ENCODE data around the gene ST6GALNAC4.
A peak's percentile ranks its signal among the peaks of the same experiment; 100 is the strongest.
"Not testable (repeated sequence)": the region's sequence is repeated elsewhere in the genome, so short reads cannot be mapped to it uniquely, and the experiment has no call there.

The ST6GALNAC4 gene

GRCh38 chr9:127885508-127886281 lies 31.1 kb downstream of the ST6GALNAC4 start:
- H3K27ac ChIP-seq: peak overlapping the region; percentile 62
- no peaks in the 10 kb centered on the region for H3K9me3 ChIP-seq (ENCODE audit: low read depth, low read length)
- peaks cover 23% of the 10 kb centered on the region; the same call in 1 of the 2 replicates for H3K36me3 ChIP-seq (ENCODE audit: insufficient read depth, low read length)
- H3K9ac ChIP-seq (ENCODE audit: insufficient read length): no peak overlapping the region
- no peak for TF ChIP-seq POLR2AphosphoS5 (IDR thresholded peaks at IDR 0.05; ENCODE audit: borderline replicate concordance, low read depth, low read length)
- no peak for TF ChIP-seq FOXP2 (optimal IDR thresholded peaks at IDR 0.05; ENCODE audit: control extremely low read depth, extremely low read length, insufficient read depth)
- TF ChIP-seq EZH2 (IDR thresholded peaks at IDR 0.05): no peak
- no peak overlapping the region for H3K4me3 ChIP-seq
- DNase-seq (ENCODE audit: low read depth, low spot score): no peak

DNA sequence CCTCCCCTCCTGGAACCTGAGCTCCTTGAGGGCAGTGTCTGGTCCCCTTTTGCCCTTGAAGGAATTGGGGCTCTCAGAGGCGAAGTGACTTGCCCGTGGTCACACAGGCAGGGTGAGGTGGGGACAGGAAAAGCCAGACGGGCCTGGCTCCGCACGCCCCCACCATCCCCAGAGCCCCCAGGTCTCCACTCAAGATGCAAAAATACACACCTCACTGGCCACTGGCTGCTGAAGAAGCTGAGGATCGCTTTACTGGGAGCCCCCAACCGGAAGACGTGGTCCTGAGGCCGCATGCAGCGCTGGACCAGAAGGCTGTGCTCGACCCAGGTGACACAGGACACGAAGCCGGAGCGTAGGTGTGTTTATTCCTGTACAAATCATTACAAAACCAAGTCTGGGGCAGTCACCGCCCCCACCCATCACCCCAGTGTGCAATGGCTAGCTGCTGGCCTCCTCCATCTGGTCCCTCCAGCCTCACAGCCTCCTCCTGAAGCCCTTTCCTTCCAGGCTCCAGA lies 31.8 kb downstream of the ST6GALNAC4 start:
- peak overlapping the region; percentile 62 for H3K27ac ChIP-seq
- 0 out of 2 replicates have a peak overlapping the region, but pooled peaks have one; percentile 36 for H3K4me3 ChIP-seq
- DNase-seq (ENCODE audit: low read depth, low spot score): no peak
- H3K9ac ChIP-seq (ENCODE audit: insufficient read length): no peak overlapping the region
- TF ChIP-seq EZH2 (IDR thresholded peaks at IDR 0.05) (no peak), FOXP2 (optimal IDR thresholded peaks at IDR 0.05; ENCODE audit: control extremely low read depth, extremely low read length, insufficient read depth) (no peak), POLR2AphosphoS5 (IDR thresholded peaks at IDR 0.05; ENCODE audit: borderline replicate concordance, low read depth, low read length) (no peak)
- H3K36me3 ChIP-seq (ENCODE audit: insufficient read depth, low read length): peaks cover 17% of the 10 kb centered on the region; the same call in 1 of the 2 replicates
- H3K9me3 ChIP-seq (ENCODE audit: low read depth, low read length): no peaks in the 10 kb centered on the region

GRCh38 chr9:127884427-127884911 lies 32.4 kb downstream of the ST6GALNAC4 start:
- no peaks in the 10 kb centered on the region for H3K9me3 ChIP-seq (ENCODE audit: low read depth, low read length)
- TF ChIP-seq POLR2AphosphoS5 (IDR thresholded peaks at IDR 0.05; ENCODE audit: borderline replicate concordance, low read depth, low read length) (no peak; the same call in 1 of the 2 replicates), FOXP2 (optimal IDR thresholded peaks at IDR 0.05; ENCODE audit: control extremely low read depth, extremely low read length, insufficient read depth) (no peak)
- H3K4me3 ChIP-seq: peak overlapping the region; percentile 36; the same call in 1 of the 2 replicates
- H3K27ac ChIP-seq: peak overlapping the region; percentile 62
- H3K36me3 ChIP-seq (ENCODE audit: insufficient read depth, low read length): peaks cover 15% of the 10 kb centered on the region; the same call in 1 of the 2 replicates
- no peak for DNase-seq (ENCODE audit: low read depth, low spot score)
- no peak overlapping the region for H3K9ac ChIP-seq (ENCODE audit: insufficient read length)

DNA sequence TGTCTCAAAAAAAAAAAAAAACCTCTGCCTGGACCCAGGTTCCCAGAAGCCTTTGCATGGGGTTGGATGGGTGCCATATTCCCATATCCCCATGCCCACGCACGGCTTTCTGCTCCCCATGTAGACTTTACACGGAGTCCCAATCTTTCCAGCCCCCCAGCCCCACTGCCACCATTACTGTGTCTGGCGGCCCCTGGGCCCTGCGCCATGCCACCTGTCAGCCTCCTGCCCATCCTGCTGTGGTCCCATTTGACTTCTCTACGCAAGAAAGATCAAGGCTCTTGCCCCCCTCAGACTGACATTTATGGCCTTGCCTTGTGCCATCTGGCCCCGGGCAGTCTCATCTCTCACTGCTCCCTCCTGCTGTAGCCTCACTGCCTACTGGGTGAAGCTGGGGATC lies 32.9 kb downstream of the ST6GALNAC4 start:
- no peaks in the 10 kb centered on the region for H3K9me3 ChIP-seq (ENCODE audit: low read depth, low read length)
- TF ChIP-seq FOXP2 (optimal IDR thresholded peaks at IDR 0.05; ENCODE audit: control extremely low read depth, extremely low read length, insufficient read depth): no peak
- no peak for TF ChIP-seq EZH2 (IDR thresholded peaks at IDR 0.05)
- no peak for TF ChIP-seq POLR2AphosphoS5 (IDR thresholded peaks at IDR 0.05; ENCODE audit: borderline replicate concordance, low read depth, low read length)
- peaks cover 15% of the 10 kb centered on the region; the same call in 1 of the 2 replicates for H3K36me3 ChIP-seq (ENCODE audit: insufficient read depth, low read length)
- no peak overlapping the region; the same call in 1 of the 2 replicates for H3K4me3 ChIP-seq
- no peak for DNase-seq (ENCODE audit: low read depth, low spot score)
- H3K27ac ChIP-seq: peak overlapping the region; percentile 62; the same call in 1 of the 2 replicates
- no peak overlapping the region for H3K9ac ChIP-seq (ENCODE audit: insufficient read length)

- H3K36me3 ChIP-seq (ENCODE audit: insufficient read depth, low read length); DNase-seq (ENCODE audit: low read depth, low spot score); H3K4me3 ChIP-seq; H3K27ac ChIP-seq; H3K9ac ChIP-seq (ENCODE audit: insufficient read length); H3K9me3 ChIP-seq (ENCODE audit: low read depth, low read length): not testable (repeated sequence)
Observed at GRCh38 chr9:127881715-127882114, 35.1 kb downstream of the ST6GALNAC4 start.

GRCh38 chr9:127880143-127880542 lies 36.7 kb downstream of the ST6GALNAC4 start:
- Histone ChIP-seq H3K36me3 (ENCODE audit: insufficient read depth, low read length) (no peaks in the 10 kb centered on the region), H3K4me3 (no peak overlapping the region), H3K27ac (no peak overlapping the region), H3K9me3 (ENCODE audit: low read depth, low read length) (no peaks in the 10 kb centered on the region), H3K9ac (ENCODE audit: insufficient read length) (no peak overlapping the region)
- no peak for TF ChIP-seq FOXP2 (optimal IDR thresholded peaks at IDR 0.05; ENCODE audit: control extremely low read depth, extremely low read length, insufficient read depth)
- no peak for TF ChIP-seq EZH2 (IDR thresholded peaks at IDR 0.05)
- no peak for TF ChIP-seq POLR2AphosphoS5 (IDR thresholded peaks at IDR 0.05; ENCODE audit: borderline replicate concordance, low read depth, low read length)
- no peak for DNase-seq (ENCODE audit: low read depth, low spot score)

DNA sequence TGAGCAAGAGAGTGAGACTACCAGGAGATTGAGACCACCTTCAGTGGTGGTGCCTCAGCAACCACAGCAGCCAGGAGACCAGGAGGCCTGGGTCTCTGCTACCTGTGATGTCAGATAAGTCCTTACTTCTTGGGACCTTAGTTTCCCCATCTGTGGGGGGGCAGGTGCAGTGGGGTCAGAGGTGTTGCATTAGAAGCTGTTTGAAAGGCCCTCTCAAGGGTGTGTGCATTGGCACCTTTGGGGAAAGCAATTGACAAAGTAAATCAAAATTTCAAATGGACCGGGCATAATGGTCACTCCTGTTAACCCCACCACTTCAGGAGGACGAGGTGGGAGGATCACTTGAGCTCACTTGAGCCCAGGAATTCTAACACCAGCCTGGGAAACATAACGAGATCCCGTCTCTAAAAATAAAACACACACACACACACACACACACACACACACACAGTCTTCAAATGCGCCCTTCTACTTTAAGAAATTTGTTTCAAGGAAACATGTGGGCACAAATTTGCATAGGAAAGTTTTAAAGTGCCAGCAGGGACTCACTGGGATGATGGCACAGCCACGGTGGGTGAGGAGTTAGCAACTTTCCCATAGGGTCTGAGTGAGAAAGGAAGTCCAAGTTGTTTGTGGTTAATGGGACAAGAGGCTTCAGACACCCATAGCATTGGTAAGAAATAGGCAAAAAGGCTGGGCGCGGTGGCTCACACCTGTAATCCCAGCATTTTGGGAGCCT lies 38.0 kb downstream of the ST6GALNAC4 start:
- TF ChIP-seq FOXP2 (optimal IDR thresholded peaks at IDR 0.05; ENCODE audit: control extremely low read depth, extremely low read length, insufficient read depth): no peak
- no peak for TF ChIP-seq POLR2AphosphoS5 (IDR thresholded peaks at IDR 0.05; ENCODE audit: borderline replicate concordance, low read depth, low read length)
- no peak for TF ChIP-seq EZH2 (IDR thresholded peaks at IDR 0.05)
- Histone ChIP-seq H3K4me3 (no peak overlapping the region), H3K27ac (no peak overlapping the region), H3K9me3 (ENCODE audit: low read depth, low read length) (no peaks in the 10 kb centered on the region), H3K9ac (ENCODE audit: insufficient read length) (no peak overlapping the region), H3K36me3 (ENCODE audit: insufficient read depth, low read length) (no peaks in the 10 kb centered on the region)
- DNase-seq (ENCODE audit: low read depth, low spot score): no peak

DNA sequence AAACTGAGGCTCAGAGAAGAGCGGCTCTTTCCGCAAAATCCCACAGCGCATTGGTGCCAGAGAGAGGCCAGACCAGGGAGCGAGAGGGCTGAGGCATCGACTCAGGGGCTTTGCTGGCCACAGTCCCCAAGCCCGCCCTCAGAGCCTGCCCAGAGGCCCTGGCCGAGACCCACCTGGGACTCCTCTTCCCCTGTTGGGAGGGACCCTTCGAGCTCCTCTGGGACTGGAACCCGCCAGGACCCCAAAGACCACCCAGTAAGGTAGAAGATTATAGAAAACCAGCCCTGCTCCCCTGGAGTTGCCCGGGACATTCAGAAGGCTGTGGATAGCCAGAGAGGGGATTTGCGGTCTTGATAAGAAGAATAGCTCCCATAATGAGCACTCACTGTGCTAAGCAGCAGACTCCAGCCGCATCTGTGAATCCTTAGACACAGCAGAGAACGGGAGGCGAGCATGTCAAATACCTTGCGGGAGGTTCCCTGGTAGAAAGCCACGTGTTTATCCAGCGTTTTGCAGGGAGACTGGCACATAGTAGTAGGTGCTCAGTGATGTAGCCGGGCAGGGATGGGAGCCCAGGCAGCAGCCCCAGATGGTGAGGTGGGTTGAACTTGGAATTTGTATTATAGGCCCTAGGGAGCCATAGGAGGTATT lies 38.7 kb downstream of the ST6GALNAC4 start:
- Histone ChIP-seq H3K36me3 (ENCODE audit: insufficient read depth, low read length) (no peaks in the 10 kb centered on the region), H3K9ac (ENCODE audit: insufficient read length) (peak overlapping the region; percentile 82), H3K4me3 (peak overlapping the region; percentile 82), H3K9me3 (ENCODE audit: low read depth, low read length) (no peaks in the 10 kb centered on the region), H3K27ac (no peak overlapping the region)
- TF ChIP-seq POLR2AphosphoS5 (IDR thresholded peaks at IDR 0.05; ENCODE audit: borderline replicate concordance, low read depth, low read length) (no peak), FOXP2 (optimal IDR thresholded peaks at IDR 0.05; ENCODE audit: control extremely low read depth, extremely low read length, insufficient read depth) (no peak), EZH2 (IDR thresholded peaks at IDR 0.05) (no peak)
- no peak for DNase-seq (ENCODE audit: low read depth, low spot score)

Measured in SK-N-MC (cell line).